Kidney (tissue), 14 donors: ENCODE results near the gene GDPD5. TPM values are rescaled to one million over a fixed set of nuclear protein-coding genes. Genes with fewer than 3 reads are reported as not detected.

Experiments used
- DNase-seq, 5 donors: peaks; one replicate each; pipeline ENCODE4 v3.0.0-alpha.2; 2013 to 2020
- FAIRE-seq: peaks from 2 replicates; lab custom pipeline; 2012; peaks lifted over from hg19 to GRCh38; lab: Jason Lieb, UNC
- H3K27ac ChIP-seq, 2 donors: one replicate each; pipeline ENCODE4 v1.7.0; 2013; ENCODE audit warnings: low read depth in 2 of 2, low read length in 2 of 2, inconsistent platforms in 1 of 2
- H3K27me3 ChIP-seq: one replicate; pipeline ENCODE4 v1.7.1; 2013; ENCODE audit warnings: low read length, inconsistent platforms; ENCODE audit not compliant: control insufficient read depth, insufficient read depth
- H3K36me3 ChIP-seq, 3 donors: one replicate each; pipeline versions ENCODE4 v1.7.0 to v1.7.1; 2013; ENCODE audit warnings: low read length in 3 of 3, control low read depth in 1 of 3, inconsistent platforms in 1 of 3; ENCODE audit not compliant: insufficient read depth in 3 of 3, control insufficient read depth in 2 of 3
- H3K4me1 ChIP-seq, 3 donors: one replicate each; pipeline versions ENCODE4 v1.7.0 to v1.7.1; 2013; ENCODE audit warnings: low read length in 3 of 3, inconsistent platforms in 1 of 3, low read depth in 1 of 3; ENCODE audit not compliant: control insufficient read depth in 2 of 3, insufficient read depth in 2 of 3
- H3K4me3 ChIP-seq, 3 donors: one replicate each; pipeline versions ENCODE4 v1.7.0 to v1.8.1; 2013; ENCODE audit warnings: low read length in 3 of 3, control low read depth in 1 of 3, inconsistent platforms in 1 of 3
- H3K9ac ChIP-seq, 3 donors: one replicate each; pipeline versions ENCODE4 v1.7.0 to v1.7.1; 2013; ENCODE audit warnings: low read length in 3 of 3, control low read depth in 1 of 3, inconsistent platforms in 1 of 3
- H3K9me3 ChIP-seq, 3 donors: one replicate each; pipeline versions ENCODE4 v1.7.0 to v1.7.1; 2013; ENCODE audit warnings: low read length in 3 of 3, control low read depth in 1 of 3, inconsistent platforms in 1 of 3; ENCODE audit not compliant: control insufficient read depth in 2 of 3, insufficient read depth in 1 of 3
- CTCF ChIP-seq: IDR thresholded peaks from 3 replicates; pipeline ENCODE4 v1.5.1; 2012; ENCODE audit warnings: mild to moderate bottlenecking, moderate library complexity, borderline replicate concordance; ENCODE audit not compliant: insufficient read depth; ENCODE audit errors: extremely low read depth
- intact Hi-C: fragments of 100-400 bp; cut with DNase I; formaldehyde crosslinking; loops from one replicate; pipeline ENCODE4 v1.11.1; 2022
- polyA plus RNA-seq: library from polyadenylated mRNA; stranded (reverse); fragments of 350-450 nt; fragmentation: Illumina TruSeq; extraction: RNeasy Lipid Tissue Mini Kit (QIAGEN cat#74804); gene quantifications from one replicate; pipeline ENCODE4 v1.2.3, GENCODE V29; 2014; ENCODE audit warnings: low read depth, low replicate concordance; ENCODE audit not compliant: insufficient read depth
- total RNA-seq: library from RNA; stranded (reverse); fragmentation: NEBNext Ultra II Directional; extraction: Animal tissue kit (Norgen Biotek cat#: 25700); gene quantifications from one replicate; pipeline ENCODE4 v1.2.1, GENCODE V29; 2021
- donor health status: control.
- donor health status: control.
- donor health status: control.
- donor health status: control.
- donor health status: control.
- donor health status: DM: yes; HTN: yes; CAD: no.
- donor health status: Normal renal cell carcinoma (clear cell type).

The GDPD5 gene
- total and polyA plus RNA-seq, 2 donors from 2014 or later = 3.9 to 11.4 TPM

GRCh38 chr11:75469785-75470405, 55.8 kb downstream of the GDPD5 start:
- intact Hi-C loops = no loop called here
- FAIRE-seq (no peak), DNase-seq (peak in 1 of 5 donors; percentile 3)
- peak overlapping the region in 1 of 3 donors; percentile 31 for H3K9ac ChIP-seq
- H3K4me1 ChIP-seq = peaks cover 0 to 34% (median 10%) of the 10 kb centered on the region in 3 donors
- no peaks in the 10 kb centered on the region for H3K9me3 ChIP-seq
- H3K36me3 ChIP-seq = no peaks in the 10 kb centered on the region
- H3K27me3 ChIP-seq = no peaks in the 10 kb centered on the region
- no peak overlapping the region for H3K4me3 ChIP-seq
- no peak for TF ChIP-seq CTCF
- H3K27ac ChIP-seq = no peak overlapping the region

GRCh38 chr11:75468534-75469340, 57.0 kb downstream of the GDPD5 start:
- TF ChIP-seq CTCF = no peak
- peak; percentile 55 to 83 (median 65) for DNase-seq
- no peak for FAIRE-seq
- Histone ChIP-seq H3K9ac (peak overlapping the region in 1 of 3 donors; percentile 31), H3K9me3 (no peaks in the 10 kb centered on the region), H3K4me3 (no peak overlapping the region), H3K36me3 (no peaks in the 10 kb centered on the region), H3K27me3 (no peaks in the 10 kb centered on the region), H3K4me1 (peaks cover 0 to 30% (median 10%) of the 10 kb centered on the region in 3 donors), H3K27ac (peak overlapping the region; percentile 33 to 45)
- intact Hi-C loops = no loop called here

GRCh38 chr11:75467881-75468280, 57.9 kb downstream of the GDPD5 start:
- intact Hi-C loops = no loop called here
- Histone ChIP-seq H3K9ac (no peak overlapping the region), H3K36me3 (no peaks in the 10 kb centered on the region), H3K27ac (no peak overlapping the region), H3K4me1 (peaks cover 0 to 35% (median 10%) of the 10 kb centered on the region in 3 donors), H3K9me3 (no peaks in the 10 kb centered on the region), H3K27me3 (no peaks in the 10 kb centered on the region), H3K4me3 (no peak overlapping the region)
- TF ChIP-seq CTCF = no peak
- FAIRE-seq (no peak), DNase-seq (peak in 1 of 5 donors; percentile 38)
